SK-N-MC (cell line): Measurements from ENCODE around the gene ZNF787.

ENCODE experiments used
- EZH2 ChIP-seq: fragments of 200-600 bp; sonication (generic); IDR thresholded peaks from one replicate; pipeline ENCODE4 v1.6.1; 2017; ENCODE audit warnings: antibody characterized with exemption
- POLR2AphosphoS5 ChIP-seq: IDR thresholded peaks from 2 replicates; pipeline ENCODE4 v1.6.1; 2012; ENCODE audit warnings: mild to moderate bottlenecking, low read depth, low read length, borderline replicate concordance

DNA sequence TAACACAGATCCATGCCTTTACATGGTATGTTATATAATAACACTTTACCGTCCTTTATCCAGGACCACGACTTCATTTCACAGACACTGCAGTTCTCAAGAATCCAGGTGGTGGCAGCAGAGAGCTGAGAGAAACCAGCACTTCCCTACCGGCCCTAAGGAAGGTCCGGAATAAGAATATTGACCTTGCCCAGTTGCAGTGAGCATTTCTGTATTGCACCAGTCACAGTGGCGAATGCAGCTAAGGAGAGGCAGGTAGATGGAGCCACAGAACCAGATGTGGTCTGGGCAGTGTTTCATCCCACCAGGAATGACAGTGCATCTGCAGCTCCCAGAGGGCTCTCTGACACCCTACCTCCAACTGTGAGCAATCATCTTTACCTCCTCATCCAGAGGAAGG lies 44.6 kb downstream of the ZNF787 start:
- TF ChIP-seq POLR2AphosphoS5 (no peak), EZH2 (no peak)
